GM21529 (cell line): ENCODE measurements around the gene STK11IP.
A peak's percentile ranks its signal among the peaks of the same experiment; 100 is the strongest.

Experiments used
- ATAC-seq: cut with Tn5 transposase; IDR thresholded peaks from one replicate; pipeline ENCODE4 v1.9.1; 2021; ENCODE audit not compliant: unreplicated experiment

Gene STK11IP

GRCh38 chr2:219631904-219632759, 34.5 kb downstream of the STK11IP start:
- ATAC-seq: no peak

GRCh38 chr2:219632760-219633105, 35.1 kb downstream of the STK11IP start:
- no peak for ATAC-seq

- no peak for ATAC-seq
Measured at GRCh38 chr2:219633276-219634065, 35.8 kb downstream of the STK11IP start.

GRCh38 chr2:219634171-219634940, 36.7 kb downstream of the STK11IP start:
- ATAC-seq: no peak

GRCh38 chr2:219634951-219635751, 37.5 kb downstream of the STK11IP start:
- no peak for ATAC-seq

GRCh38 chr2:219636144-219636915, 38.7 kb downstream of the STK11IP start:
- ATAC-seq: no peak

GRCh38 chr2:219636941-219637841, 39.5 kb downstream of the STK11IP start:
- no peak for ATAC-seq

GRCh38 chr2:219637842-219638185, 40.2 kb downstream of the STK11IP start:
- ATAC-seq: no peak

GRCh38 chr2:219638217-219638947, 40.7 kb downstream of the STK11IP start:
- ATAC-seq: no peak

- no peak for ATAC-seq
Measured at GRCh38 chr2:219638948-219639755, 41.5 kb downstream of the STK11IP start.

GRCh38 chr2:219641390-219642068, 43.9 kb downstream of the STK11IP start:
- ATAC-seq: no peak

- no peak for ATAC-seq
Measured at GRCh38 chr2:219642069-219642454, 44.4 kb downstream of the STK11IP start.

GRCh38 chr2:219642465-219643083, 44.9 kb downstream of the STK11IP start:
- peak; percentile 98 for ATAC-seq

- ATAC-seq: no peak
Measured at GRCh38 chr2:219643084-219643473, 45.4 kb downstream of the STK11IP start.

- ATAC-seq: no peak
Measured at GRCh38 chr2:219643788-219644398, 46.2 kb downstream of the STK11IP start.
